ENCODE measurements around the gene UBFD1. TPM values are rescaled to one million over a fixed set of nuclear protein-coding genes. Genes with fewer than 3 reads are reported as not detected.

Gene UBFD1
- total and polyA plus RNA-seq, 2 of the 8 experiments (the other 6 are each of a cell fraction or from before 2014, with no cell fraction given) = 66.3 to 106 TPM

DNA sequence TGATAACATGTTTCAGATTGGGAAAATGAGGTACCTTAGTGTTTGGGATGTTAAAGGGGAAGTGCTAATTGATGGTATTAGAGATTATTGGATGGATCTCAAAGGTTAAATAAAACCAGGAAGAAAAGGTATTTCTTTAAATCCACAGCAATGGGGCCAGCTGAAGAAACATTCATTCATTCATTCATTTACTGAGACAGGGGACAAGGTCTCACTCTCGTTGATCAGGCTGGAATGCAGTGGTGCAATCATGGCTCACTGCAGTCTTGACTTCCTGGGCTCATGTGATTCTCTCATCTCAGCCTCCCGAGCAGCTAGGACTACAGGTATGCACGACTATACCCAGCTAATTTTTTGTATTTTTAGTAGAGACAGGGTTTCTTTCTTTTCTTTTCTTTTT, 20.1 kb upstream of the UBFD1 start (continued):
- TF ChIP-seq, protein P1, sequence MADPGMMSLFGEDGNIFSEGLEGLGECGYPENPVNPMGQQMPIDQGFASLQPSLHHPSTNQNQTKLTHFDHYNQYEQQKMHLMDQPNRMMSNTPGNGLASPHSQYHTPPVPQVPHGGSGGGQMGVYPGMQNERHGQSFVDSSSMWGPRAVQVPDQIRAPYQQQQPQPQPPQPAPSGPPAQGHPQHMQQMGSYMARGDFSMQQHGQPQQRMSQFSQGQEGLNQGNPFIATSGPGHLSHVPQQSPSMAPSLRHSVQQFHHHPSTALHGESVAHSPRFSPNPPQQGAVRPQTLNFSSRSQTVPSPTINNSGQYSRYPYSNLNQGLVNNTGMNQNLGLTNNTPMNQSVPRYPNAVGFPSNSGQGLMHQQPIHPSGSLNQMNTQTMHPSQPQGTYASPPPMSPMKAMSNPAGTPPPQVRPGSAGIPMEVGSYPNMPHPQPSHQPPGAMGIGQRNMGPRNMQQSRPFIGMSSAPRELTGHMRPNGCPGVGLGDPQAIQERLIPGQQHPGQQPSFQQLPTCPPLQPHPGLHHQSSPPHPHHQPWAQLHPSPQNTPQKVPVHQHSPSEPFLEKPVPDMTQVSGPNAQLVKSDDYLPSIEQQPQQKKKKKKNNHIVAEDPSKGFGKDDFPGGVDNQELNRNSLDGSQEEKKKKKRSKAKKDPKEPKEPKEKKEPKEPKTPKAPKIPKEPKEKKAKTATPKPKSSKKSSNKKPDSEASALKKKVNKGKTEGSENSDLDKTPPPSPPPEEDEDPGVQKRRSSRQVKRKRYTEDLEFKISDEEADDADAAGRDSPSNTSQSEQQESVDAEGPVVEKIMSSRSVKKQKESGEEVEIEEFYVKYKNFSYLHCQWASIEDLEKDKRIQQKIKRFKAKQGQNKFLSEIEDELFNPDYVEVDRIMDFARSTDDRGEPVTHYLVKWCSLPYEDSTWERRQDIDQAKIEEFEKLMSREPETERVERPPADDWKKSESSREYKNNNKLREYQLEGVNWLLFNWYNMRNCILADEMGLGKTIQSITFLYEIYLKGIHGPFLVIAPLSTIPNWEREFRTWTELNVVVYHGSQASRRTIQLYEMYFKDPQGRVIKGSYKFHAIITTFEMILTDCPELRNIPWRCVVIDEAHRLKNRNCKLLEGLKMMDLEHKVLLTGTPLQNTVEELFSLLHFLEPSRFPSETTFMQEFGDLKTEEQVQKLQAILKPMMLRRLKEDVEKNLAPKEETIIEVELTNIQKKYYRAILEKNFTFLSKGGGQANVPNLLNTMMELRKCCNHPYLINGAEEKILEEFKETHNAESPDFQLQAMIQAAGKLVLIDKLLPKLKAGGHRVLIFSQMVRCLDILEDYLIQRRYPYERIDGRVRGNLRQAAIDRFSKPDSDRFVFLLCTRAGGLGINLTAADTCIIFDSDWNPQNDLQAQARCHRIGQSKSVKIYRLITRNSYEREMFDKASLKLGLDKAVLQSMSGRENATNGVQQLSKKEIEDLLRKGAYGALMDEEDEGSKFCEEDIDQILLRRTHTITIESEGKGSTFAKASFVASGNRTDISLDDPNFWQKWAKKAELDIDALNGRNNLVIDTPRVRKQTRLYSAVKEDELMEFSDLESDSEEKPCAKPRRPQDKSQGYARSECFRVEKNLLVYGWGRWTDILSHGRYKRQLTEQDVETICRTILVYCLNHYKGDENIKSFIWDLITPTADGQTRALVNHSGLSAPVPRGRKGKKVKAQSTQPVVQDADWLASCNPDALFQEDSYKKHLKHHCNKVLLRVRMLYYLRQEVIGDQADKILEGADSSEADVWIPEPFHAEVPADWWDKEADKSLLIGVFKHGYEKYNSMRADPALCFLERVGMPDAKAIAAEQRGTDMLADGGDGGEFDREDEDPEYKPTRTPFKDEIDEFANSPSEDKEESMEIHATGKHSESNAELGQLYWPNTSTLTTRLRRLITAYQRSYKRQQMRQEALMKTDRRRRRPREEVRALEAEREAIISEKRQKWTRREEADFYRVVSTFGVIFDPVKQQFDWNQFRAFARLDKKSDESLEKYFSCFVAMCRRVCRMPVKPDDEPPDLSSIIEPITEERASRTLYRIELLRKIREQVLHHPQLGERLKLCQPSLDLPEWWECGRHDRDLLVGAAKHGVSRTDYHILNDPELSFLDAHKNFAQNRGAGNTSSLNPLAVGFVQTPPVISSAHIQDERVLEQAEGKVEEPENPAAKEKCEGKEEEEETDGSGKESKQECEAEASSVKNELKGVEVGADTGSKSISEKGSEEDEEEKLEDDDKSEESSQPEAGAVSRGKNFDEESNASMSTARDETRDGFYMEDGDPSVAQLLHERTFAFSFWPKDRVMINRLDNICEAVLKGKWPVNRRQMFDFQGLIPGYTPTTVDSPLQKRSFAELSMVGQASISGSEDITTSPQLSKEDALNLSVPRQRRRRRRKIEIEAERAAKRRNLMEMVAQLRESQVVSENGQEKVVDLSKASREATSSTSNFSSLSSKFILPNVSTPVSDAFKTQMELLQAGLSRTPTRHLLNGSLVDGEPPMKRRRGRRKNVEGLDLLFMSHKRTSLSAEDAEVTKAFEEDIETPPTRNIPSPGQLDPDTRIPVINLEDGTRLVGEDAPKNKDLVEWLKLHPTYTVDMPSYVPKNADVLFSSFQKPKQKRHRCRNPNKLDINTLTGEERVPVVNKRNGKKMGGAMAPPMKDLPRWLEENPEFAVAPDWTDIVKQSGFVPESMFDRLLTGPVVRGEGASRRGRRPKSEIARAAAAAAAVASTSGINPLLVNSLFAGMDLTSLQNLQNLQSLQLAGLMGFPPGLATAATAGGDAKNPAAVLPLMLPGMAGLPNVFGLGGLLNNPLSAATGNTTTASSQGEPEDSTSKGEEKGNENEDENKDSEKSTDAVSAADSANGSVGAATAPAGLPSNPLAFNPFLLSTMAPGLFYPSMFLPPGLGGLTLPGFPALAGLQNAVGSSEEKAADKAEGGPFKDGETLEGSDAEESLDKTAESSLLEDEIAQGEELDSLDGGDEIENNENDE (IDR thresholded peaks at IDR 0.05; ENCODE audit: insufficient replicate concordance, low read length) = no peak
- TF ChIP-seq EGR1 (IDR thresholded peaks at IDR 0.05; ENCODE audit: borderline replicate concordance, low read depth, low read length) (no peak), SP4 (IDR thresholded peaks at IDR 0.05; ENCODE audit: low read length) (no peak), POLR2A (IDR thresholded peaks at IDR 0.05; ENCODE audit: control extremely low read depth in 1 of 2, low read depth in 2 of 2, low read length in 2 of 2) (no peak), TAF1 (IDR thresholded peaks at IDR 0.05; ENCODE audit: low read depth, low read length) (no peak)

Data from H1 (cell line).